Activated naive CD8-positive, alpha-beta T cell treated with anti-CD3 and anti-CD28 coated beads, Interleukin-2, amount 10 ng/mL, durations not matched to agents 7 days and 5 days (primary cell): Measurements from ENCODE around the gene PICK1. TPM values are rescaled to one million over a fixed set of nuclear protein-coding genes. Genes with fewer than 3 reads are reported as not detected.

Experiments used
- ATAC-seq: fragments of 150-1000 bp; cut with Tn5 transposase; one replicate; pipeline ENCODE4 v1.10.0; 2021; ENCODE audit warnings: low read depth, moderate library complexity
- POLR2A ChIA-PET: fragments of 350-600 bp; sonication (Branson Sonifier 250); formaldehyde crosslinking; loops from one replicate; lab custom pipeline; 2021; ENCODE audit warnings: antibody characterized with exemption; lab: Charles Lee
- DNase-seq: peaks from one replicate; pipeline ENCODE4 v3.0.0; 2021
- H3K27ac Mint-ChIP-seq: one replicate; pipeline ENCODE4 v1.8.0; 2022; ENCODE audit warnings: mild to moderate bottlenecking, mixed read lengths
- H3K27me3 Mint-ChIP-seq: one replicate; pipeline ENCODE4 v1.8.0; 2022; ENCODE audit warnings: mild to moderate bottlenecking, moderate library complexity, mixed read lengths
- H3K36me3 Mint-ChIP-seq: one replicate; pipeline ENCODE4 v1.8.0; 2021; ENCODE audit warnings: mild to moderate bottlenecking, mixed read lengths
- H3K4me1 Mint-ChIP-seq: one replicate; pipeline ENCODE4 v1.8.0; 2021; ENCODE audit warnings: mixed read lengths
- H3K4me3 Mint-ChIP-seq: one replicate; pipeline ENCODE4 v1.8.0; 2022; ENCODE audit warnings: mild to moderate bottlenecking, moderate library complexity, mixed read lengths
- H3K9me3 Mint-ChIP-seq: one replicate; pipeline ENCODE4 v1.8.0; 2021; ENCODE audit warnings: mixed read lengths
- total RNA-seq, 2 experiments: library from RNA; stranded (reverse); gene quantifications; one replicate each; pipeline ENCODE4 v1.2.3, GENCODE V29; 2021

Gene PICK1
- total RNA-seq, 2 experiments from 2014 or later: 21.4 to 21.8 TPM

DNA sequence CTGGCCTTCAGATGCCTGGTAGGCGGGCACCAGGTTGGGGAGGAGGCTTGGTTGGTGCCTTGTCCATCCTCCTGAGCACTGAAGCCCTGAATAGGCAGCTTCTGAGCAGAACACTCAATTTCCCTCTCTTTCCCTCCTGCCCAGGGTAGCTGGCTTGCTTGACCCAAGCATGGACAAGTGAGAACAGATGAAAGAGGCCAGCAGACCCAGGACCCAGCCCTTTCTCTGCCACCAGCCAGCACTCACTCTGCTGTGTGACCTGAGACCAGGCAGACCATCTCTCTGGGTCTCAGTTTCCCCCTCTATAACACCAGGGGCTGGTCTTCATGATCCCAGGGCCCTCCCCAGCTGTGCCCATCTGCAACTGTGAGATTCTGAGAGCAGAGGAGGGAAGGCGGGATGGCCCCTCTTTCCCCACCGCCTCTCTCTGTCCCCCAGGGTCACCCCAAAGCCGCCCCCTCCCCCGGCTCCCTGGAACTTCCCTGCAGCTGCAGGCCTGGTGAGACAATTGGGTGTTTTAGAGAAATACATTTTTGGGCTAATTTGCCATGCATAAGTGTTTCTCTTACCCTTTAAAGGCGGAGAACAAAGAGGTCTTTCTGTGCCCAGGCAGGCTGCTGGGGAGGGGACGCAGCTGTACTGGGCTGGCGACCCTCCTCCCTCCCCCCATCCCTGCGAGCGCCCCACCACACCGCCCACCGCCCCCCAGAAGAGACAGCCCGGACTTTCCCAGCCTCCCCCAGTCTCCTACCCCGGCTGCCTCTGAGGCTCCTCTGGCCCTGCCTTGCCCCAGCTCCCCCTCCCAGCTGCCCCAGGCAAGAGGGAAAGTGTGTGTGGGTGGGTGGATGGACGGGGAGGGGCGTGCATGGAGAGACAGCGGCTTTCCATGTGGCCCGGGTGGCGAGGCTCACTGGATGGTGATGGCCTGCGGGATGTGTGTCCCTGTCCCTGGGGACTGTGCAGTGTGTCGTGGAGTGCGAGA is 30.8 kb upstream of the PICK1 start:
- Mint-ChIP-seq H3K4me1 (no peaks in the 10 kb centered on the region), H3K27me3 (no peaks in the 10 kb centered on the region), H3K4me3 (no peak overlapping the region), H3K27ac (no peak overlapping the region), H3K36me3 (no peaks in the 10 kb centered on the region), H3K9me3 (no peaks in the 10 kb centered on the region)
- no peak for DNase-seq
- no peak for ATAC-seq
- POLR2A ChIA-PET: no interaction called here

DNA sequence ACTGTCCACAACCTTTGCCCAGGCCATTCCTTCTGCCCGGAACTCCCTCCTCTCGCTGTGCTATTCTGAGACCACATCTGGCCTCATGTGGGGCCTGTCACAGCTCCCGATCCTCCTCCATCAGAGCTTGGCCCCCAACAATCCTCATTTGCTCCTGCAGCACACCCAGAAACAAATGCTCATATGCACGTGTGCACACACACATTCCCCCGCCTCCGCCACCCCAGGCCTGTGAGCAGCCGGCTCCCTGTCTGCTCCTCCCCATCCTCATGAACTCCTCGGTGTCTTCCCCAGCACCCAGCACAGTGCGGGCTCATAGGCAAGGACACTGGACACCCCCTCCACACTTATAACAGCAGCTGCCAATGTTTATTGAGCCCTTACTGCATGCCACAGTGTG is 29.7 kb upstream of the PICK1 start:
- DNase-seq: no peak
- Mint-ChIP-seq H3K4me1 (no peaks in the 10 kb centered on the region), H3K4me3 (no peak overlapping the region), H3K27me3 (no peaks in the 10 kb centered on the region), H3K27ac (no peak overlapping the region), H3K9me3 (no peaks in the 10 kb centered on the region), H3K36me3 (no peaks in the 10 kb centered on the region)
- POLR2A ChIA-PET: no interaction called here
- ATAC-seq: no peak

DNA sequence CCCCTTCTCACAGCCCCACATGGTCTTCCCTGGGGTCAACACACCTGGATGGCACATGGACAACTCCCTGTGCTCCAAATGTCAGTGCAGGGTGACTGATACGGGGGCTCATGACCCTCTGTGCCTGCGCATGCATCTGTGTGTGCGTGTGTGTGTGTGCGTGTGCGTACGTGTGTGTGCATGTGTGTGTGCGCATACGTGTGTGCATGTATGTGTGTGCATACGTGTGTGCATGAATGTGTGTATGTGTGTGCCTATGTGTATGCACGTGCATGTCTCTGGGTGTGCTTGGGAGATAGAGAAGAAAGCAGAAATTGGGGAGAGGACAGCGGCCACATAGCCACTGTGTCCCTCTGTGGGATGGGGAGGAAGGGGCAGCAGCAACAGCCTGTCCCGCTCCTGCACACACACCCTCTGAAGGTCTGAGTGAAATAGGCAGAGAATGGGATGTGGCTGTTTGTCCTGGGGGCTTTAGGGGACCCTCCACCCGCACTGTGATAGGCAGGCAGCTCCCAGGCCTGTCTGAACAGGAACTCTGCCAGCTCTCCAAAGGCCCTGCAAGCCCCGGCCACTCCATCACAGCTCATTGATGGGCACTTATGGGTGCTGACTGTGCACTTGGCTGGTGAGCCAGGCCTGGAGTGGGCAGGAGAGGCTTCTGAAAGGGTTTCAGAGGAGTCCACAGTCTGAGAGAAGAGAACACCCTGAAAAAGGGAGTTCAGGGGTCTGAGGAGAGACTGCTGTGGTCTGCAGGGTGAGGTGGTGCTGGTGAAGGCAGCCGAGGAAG is 28.7 kb upstream of the PICK1 start:
- POLR2A ChIA-PET: no interaction called here
- no peak overlapping the region for H3K27ac Mint-ChIP-seq
- no peaks in the 10 kb centered on the region for H3K4me1 Mint-ChIP-seq
- no peaks in the 10 kb centered on the region for H3K9me3 Mint-ChIP-seq
- DNase-seq (no peak), ATAC-seq (no peak)
- H3K4me3 Mint-ChIP-seq: no peak overlapping the region
- H3K36me3 Mint-ChIP-seq: no peaks in the 10 kb centered on the region
- H3K27me3 Mint-ChIP-seq: no peaks in the 10 kb centered on the region

DNA sequence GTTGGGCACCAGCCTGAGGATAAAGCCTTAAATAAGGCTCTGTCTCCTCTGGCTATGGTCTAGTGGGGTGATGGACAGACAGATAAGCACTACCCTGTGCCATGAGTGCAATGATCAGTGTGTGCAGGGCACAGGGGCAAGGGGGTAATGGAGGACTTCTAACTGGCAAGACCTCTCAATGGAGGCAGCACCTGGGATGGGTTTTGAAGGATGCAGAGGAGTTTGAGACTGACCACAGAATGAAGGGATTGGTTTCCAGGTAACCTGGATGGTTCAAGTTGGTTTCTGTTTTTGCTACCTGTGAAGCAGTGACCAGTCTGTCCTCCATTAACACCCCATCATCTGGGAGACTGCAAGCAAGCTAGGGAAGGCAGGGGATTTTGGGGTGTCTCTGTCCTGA is 27.8 kb upstream of the PICK1 start:
- H3K9me3 Mint-ChIP-seq: no peaks in the 10 kb centered on the region
- no peak for DNase-seq
- H3K4me3 Mint-ChIP-seq: no peak overlapping the region
- peaks cover 2% of the 10 kb centered on the region for H3K4me1 Mint-ChIP-seq
- ATAC-seq: no peak
- H3K27me3 Mint-ChIP-seq: no peaks in the 10 kb centered on the region
- no peaks in the 10 kb centered on the region for H3K36me3 Mint-ChIP-seq
- H3K27ac Mint-ChIP-seq: no peak overlapping the region
- POLR2A ChIA-PET: no interaction called here

DNA sequence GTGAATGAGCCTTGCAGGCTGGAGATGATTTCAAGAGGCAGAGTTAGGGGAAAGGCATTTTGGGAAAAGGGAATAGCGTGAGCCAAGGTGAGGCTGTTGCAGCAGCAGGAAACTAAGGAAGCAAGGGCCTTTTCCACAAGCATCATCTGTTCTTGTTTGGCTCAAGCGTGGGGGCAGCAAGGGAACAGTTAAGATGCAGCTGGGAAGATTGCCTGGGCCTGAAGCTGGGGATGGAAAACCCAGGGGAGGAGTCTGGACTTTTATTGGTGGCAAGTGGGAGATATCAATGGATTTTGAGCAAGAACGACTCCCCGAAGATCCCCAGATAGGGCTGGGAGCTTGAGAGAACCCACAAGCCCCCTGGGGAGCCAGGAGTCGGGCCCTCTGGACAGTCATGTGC is 27.3 kb upstream of the PICK1 start:
- Mint-ChIP-seq H3K4me3 (no peak overlapping the region), H3K4me1 (peaks cover 2% of the 10 kb centered on the region), H3K27me3 (no peaks in the 10 kb centered on the region), H3K27ac (no peak overlapping the region), H3K9me3 (no peaks in the 10 kb centered on the region), H3K36me3 (no peaks in the 10 kb centered on the region)
- DNase-seq (no peak), ATAC-seq (no peak)
- POLR2A ChIA-PET: no interaction called here

DNA sequence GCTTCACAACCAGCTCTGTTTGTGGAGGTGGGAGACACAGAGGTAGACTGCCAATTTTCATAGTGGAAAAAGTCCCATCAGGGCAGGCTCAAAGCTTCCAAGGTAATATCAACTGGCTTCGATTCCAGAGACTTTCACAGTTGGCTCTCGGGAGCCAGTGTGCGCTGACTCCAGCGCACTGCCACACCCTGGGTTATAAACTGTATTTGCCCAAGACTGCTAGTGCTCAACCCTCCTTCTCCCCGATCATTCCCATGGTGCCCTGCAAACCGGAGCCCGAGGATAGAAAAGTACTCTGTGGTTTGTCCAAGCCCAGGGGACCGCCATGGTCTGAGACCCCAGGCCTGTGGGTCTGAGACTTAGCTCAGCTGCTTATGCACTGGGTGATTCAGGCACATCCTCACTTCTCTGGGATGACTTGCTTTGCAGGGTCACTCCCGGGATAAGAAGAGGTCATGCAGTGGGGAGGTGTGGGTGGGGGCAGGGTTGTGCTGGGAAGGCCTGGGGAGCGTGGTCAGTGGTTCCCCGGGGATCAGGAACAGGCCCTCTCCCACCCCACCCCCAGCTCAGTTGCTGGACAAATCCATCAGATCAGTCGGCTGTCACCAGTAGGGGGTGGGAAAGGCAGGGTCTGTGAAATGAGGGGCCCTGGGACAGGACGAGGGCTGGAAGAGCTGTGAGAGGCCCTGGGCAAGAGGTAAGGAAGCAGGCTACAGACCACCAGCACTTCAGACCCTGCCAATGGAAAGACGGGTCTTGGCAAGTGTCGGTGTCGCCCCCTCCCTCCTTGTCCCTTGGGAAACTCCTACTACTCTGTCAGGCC is 26.7 kb upstream of the PICK1 start:
- no peak overlapping the region for H3K27ac Mint-ChIP-seq
- H3K4me1 Mint-ChIP-seq: peaks cover 2% of the 10 kb centered on the region
- no peaks in the 10 kb centered on the region for H3K27me3 Mint-ChIP-seq
- no peak overlapping the region for H3K4me3 Mint-ChIP-seq
- POLR2A ChIA-PET: no interaction called here
- DNase-seq: no peak
- ATAC-seq: no peak
- H3K36me3 Mint-ChIP-seq: no peaks in the 10 kb centered on the region
- H3K9me3 Mint-ChIP-seq: no peaks in the 10 kb centered on the region

DNA sequence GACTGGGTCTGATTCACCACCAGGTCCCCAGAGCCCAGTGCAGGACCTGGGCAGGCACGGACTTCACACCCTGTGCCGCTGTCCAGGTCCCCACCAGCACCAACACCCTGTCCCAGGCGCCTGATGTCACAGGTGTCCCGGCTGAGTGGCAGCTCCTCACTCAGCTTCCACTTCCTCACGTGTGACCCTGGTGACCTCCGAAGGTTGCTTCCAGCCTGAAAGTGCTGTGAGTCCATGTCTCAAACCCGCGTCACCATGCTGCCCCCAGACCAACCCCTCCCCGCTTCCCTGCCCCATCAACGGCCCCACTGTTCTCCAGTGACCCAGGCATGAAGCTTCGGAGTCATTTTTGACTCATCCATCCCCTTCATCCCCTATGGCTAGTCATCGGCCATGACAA is 25.7 kb upstream of the PICK1 start:
- H3K27me3 Mint-ChIP-seq: no peaks in the 10 kb centered on the region
- no peak overlapping the region for H3K27ac Mint-ChIP-seq
- peaks cover 2% of the 10 kb centered on the region for H3K4me1 Mint-ChIP-seq
- ATAC-seq: no peak
- H3K9me3 Mint-ChIP-seq: no peaks in the 10 kb centered on the region
- POLR2A ChIA-PET: no interaction called here
- H3K36me3 Mint-ChIP-seq: no peaks in the 10 kb centered on the region
- DNase-seq: no peak
- no peak overlapping the region for H3K4me3 Mint-ChIP-seq

DNA sequence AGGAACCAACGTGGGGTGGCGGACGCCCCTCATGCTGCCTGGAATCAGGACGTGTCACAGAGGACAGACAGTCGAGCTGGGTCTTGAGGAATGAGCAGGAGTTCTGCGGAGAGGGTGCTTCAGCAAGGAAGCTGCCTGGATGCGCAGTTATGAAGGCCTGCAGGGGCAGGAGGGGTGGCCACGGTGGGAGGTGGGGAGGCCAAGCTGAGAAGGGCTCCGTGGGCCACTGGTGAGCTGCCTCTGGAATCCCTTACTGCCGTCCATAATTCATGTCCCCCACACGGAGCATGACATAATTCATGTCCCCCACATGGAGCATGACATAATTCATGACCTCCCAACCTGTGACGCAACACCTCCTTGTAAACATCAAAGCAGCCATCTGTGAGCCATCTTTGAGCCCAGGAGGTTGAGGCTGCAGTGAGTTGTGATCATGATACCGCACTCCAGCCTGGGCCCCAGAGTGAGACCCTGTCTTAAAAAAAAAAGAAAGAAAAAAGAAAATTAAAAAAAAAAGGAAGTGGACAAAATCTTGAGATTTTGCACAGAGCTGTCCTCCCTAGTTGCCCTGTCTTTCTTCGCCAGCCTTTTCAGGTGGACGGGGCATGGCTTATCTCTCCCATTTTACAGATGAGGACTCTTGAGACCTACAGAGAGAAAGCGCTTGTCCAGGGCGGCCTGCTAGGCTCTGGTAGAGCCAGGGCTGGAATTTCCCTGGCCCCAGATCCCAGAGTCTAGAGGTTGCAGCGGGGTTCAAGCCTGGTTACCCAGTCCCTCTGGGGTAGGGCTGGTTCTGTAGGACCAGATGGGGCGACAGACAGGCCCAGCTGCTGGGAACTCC is 24.3 kb upstream of the PICK1 start:
- ATAC-seq (no peak), DNase-seq (no peak)
- no peaks in the 10 kb centered on the region for H3K9me3 Mint-ChIP-seq
- no peak overlapping the region for H3K27ac Mint-ChIP-seq
- POLR2A ChIA-PET: no interaction called here
- no peaks in the 10 kb centered on the region for H3K27me3 Mint-ChIP-seq
- H3K4me3 Mint-ChIP-seq: no peak overlapping the region
- peaks cover 2% of the 10 kb centered on the region for H3K4me1 Mint-ChIP-seq
- H3K36me3 Mint-ChIP-seq: no peaks in the 10 kb centered on the region

DNA sequence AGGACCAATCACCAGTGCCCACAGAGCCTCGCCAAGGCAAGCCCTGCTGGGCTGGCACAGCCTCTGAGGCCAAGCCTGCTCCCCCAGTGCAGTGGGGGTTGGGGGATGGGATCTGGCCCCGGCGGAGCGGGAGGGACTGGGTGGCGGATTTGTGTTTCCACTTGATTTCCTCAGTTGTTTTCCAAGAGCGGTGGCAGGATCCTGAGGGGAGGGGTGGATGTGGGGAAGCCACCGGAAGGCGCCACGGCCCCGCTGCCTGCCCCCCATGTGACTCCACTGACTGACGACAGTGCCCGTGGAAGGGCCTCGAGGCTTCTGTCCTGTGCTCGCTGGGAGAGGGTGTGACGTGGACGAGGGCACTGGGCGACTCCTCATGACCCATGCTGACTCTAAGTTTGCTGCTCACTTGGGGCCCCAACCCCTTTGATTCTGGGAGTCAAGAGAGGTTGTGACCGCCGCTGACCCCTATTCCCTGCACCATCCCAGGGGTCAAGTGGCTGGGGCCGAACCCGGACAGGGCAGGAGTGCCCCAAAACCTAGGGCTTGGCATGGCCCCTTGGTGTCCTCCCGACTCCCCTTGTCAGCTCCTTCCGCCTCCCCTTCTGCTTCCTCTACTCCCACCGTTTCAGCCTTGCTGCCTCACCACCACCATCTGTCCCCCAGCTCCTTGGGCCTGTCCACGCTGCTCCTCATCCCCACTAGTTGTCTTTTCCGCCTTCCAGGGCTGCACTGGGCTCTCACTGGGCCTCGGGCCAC is 23.5 kb upstream of the PICK1 start:
- H3K4me3 Mint-ChIP-seq: no peak overlapping the region
- DNase-seq (no peak), ATAC-seq (no peak)
- POLR2A ChIA-PET: no interaction called here
- no peaks in the 10 kb centered on the region for H3K27me3 Mint-ChIP-seq
- H3K27ac Mint-ChIP-seq: no peak overlapping the region
- H3K9me3 Mint-ChIP-seq: no peaks in the 10 kb centered on the region
- peaks cover 2% of the 10 kb centered on the region for H3K4me1 Mint-ChIP-seq
- H3K36me3 Mint-ChIP-seq: no peaks in the 10 kb centered on the region

DNA sequence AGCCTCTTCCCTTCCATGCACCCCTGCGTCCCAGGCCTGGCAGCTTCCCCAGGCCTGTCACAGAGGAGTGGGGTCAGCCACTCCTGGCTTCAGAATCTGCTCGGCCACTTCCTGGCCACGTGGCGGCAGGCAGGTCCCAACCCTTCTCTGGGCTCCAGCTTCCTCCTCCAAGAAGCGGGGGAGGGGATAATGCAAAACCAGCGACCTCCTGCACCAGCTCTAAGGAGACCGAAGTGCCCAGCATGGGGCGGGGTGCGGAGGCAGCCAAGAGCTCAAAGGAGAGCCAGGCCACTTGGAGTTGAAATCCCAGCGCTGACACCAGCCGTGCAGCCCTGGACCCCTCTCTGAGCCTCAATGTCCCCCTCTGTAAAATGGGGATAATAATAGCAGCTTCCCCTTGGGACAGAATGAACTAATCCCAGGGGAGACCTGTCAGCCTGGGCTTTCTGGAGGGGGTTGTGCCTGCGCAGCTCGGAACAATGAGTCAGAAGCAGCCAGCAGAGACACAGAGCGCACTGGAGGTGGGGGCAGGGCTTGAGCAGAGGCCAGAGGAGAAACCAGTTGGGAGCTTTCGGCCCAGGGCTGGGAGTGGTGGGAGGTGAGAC is 22.8 kb upstream of the PICK1 start:
- Mint-ChIP-seq H3K4me3 (no peak overlapping the region), H3K9me3 (no peaks in the 10 kb centered on the region), H3K27ac (no peak overlapping the region), H3K27me3 (no peaks in the 10 kb centered on the region), H3K36me3 (no peaks in the 10 kb centered on the region), H3K4me1 (peaks cover 2% of the 10 kb centered on the region)
- POLR2A ChIA-PET: no interaction called here
- ATAC-seq (no peak), DNase-seq (no peak)

DNA sequence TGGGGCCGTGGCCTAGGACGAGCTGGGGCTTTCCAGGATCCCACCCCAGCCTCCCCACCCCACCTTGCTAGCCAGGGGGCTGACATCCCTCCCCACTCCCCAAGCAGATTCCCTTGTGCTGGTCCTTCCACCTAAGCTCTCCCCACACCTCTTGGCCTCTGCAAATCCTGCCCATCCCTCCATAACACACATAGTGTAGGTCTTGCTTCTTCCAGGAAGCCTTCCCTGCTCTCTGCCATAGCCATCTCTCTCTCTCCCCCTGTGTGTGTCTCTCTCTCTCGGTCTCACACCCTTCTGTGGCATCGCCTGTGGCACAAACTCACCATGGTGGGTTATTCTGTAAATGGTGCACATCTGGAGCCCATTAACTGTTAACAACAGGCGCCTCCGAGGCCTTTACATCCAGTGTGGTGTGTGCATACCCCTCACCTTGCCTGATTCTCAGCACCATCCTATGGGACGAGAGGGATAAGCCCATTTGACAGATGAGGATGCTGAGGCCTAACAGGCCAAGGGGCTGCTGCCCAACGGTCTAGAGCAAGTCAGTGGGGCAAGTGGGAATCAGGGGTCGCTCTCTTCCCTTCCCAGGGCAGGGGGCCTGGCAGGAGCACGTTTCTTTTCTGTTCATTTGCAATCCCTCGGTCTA is 22.2 kb upstream of the PICK1 start:
- Mint-ChIP-seq H3K36me3 (no peaks in the 10 kb centered on the region), H3K9me3 (no peaks in the 10 kb centered on the region), H3K4me3 (no peak overlapping the region), H3K27me3 (no peaks in the 10 kb centered on the region), H3K27ac (peak overlapping the region; percentile 61), H3K4me1 (peaks cover 2% of the 10 kb centered on the region)
- POLR2A ChIA-PET: no interaction called here
- ATAC-seq: no peak
- no peak for DNase-seq
